ENCODE results near the gene NFASC. TPM values are rescaled to one million over a fixed set of nuclear protein-coding genes. Genes with fewer than 3 reads are reported as not detected.

NFASC gene
- total RNA-seq, 1 experiment from 2014 or later = 20.1 TPM

DNA sequence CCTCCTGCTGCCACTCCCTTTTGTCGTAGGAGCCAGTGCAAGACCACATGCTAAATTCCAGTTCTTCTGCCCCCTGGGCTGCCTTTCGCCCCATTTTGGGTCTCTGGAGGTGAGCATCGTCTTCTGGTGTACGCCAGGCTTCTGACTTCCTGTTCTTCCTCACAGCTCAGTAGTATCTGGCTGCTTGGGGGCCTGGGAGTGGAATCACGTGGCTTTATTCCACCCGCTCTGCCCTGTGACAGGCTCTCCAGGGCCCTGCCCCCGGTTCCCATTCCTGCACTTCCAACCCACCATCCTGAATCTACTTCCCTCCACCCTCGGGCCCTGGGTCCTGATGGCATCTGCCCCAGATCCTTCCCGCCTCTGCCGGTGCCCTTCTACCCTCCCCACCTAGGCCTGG, 3.6 kb downstream of the NFASC start (continued):
- TF ChIP-seq ZNF317 (CRISPR knock-in tag; IDR thresholded peaks at IDR 0.05; ENCODE audit: borderline replicate concordance, low read depth) = no peak
- no peak for TF ChIP-seq ZNF232 (CRISPR knock-in tag; IDR thresholded peaks at IDR 0.05)

DNA sequence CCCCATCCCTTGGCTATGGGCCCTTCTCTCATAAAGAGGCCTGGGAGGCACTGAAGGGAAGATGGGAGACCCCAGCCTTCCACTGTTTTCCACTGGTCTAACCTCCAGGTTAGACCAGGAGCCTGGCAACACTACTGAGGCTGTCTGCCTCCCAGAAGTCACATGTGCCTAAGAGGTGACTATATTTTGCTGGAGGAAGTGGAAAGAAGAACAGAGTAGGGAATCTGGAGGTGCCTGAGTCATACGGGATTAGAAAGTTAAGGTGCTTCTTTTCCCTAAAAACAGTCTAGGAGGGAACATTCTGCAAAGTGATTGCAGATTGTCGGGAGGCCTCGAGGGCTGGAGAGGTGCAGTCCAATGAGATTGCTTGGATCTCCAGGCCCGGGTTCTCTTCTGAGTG, 4.6 kb downstream of the NFASC start:
- H3K4me1 Mint-ChIP-seq = peaks cover 45% of the 10 kb centered on the region

DNA sequence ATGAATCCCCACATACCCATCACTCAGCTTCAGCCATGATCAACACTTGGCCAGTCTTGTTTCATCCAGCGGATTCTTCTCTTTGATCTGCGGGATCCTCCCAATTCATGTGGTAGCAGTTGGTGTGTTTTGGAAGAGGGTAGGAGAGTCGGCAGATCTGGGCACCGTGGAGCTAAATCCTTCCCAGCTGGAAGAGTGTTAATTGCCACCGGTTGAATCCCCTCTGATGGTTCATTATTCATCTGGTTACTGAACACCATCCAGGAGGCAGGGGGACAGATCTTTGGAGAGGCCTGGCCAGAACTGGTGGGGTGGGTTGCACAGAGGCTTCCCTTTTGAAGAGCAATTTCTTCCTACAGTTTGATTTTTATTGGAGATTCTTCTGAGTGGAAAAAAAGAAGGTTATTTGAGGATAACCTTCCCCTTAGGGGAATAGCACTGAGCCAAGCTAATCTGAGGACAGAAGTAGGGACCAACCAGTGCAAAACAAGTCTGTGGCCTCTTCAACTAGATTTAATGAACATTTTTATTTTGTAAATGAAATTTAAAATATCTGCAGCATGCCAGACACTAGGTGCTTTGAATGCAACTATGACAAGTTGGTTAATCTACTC, 8.1 kb downstream of the NFASC start:
- ATAC-seq (no peak), DNase-seq (ENCODE audit: low spot score) (no peak)
- no peak overlapping the region for H3K4me3 Mint-ChIP-seq
- H3K27me3 Mint-ChIP-seq (ENCODE audit: low read depth) = no peaks in the 10 kb centered on the region
- CTCF ChIA-PET = no interaction called here
- no peaks in the 10 kb centered on the region; the same call in 1 of the 2 replicates for H3K36me3 Mint-ChIP-seq
- no peak overlapping the region; the same call in 1 of the 2 replicates for H3K27ac Mint-ChIP-seq
- POLR2A ChIA-PET = no interaction called here
- peaks cover 4% of the 10 kb centered on the region for H3K9me3 Mint-ChIP-seq
- TF ChIP-seq, protein P1, sequence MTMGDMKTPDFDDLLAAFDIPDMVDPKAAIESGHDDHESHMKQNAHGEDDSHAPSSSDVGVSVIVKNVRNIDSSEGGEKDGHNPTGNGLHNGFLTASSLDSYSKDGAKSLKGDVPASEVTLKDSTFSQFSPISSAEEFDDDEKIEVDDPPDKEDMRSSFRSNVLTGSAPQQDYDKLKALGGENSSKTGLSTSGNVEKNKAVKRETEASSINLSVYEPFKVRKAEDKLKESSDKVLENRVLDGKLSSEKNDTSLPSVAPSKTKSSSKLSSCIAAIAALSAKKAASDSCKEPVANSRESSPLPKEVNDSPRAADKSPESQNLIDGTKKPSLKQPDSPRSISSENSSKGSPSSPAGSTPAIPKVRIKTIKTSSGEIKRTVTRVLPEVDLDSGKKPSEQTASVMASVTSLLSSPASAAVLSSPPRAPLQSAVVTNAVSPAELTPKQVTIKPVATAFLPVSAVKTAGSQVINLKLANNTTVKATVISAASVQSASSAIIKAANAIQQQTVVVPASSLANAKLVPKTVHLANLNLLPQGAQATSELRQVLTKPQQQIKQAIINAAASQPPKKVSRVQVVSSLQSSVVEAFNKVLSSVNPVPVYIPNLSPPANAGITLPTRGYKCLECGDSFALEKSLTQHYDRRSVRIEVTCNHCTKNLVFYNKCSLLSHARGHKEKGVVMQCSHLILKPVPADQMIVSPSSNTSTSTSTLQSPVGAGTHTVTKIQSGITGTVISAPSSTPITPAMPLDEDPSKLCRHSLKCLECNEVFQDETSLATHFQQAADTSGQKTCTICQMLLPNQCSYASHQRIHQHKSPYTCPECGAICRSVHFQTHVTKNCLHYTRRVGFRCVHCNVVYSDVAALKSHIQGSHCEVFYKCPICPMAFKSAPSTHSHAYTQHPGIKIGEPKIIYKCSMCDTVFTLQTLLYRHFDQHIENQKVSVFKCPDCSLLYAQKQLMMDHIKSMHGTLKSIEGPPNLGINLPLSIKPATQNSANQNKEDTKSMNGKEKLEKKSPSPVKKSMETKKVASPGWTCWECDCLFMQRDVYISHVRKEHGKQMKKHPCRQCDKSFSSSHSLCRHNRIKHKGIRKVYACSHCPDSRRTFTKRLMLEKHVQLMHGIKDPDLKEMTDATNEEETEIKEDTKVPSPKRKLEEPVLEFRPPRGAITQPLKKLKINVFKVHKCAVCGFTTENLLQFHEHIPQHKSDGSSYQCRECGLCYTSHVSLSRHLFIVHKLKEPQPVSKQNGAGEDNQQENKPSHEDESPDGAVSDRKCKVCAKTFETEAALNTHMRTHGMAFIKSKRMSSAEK (CRISPR knock-in tag; IDR thresholded peaks at IDR 0.05; ENCODE audit: borderline replicate concordance) = no peak
- no peak for TF ChIP-seq NFYB (CRISPR knock-in tag; conservative IDR thresholded peaks at IDR 0.05; ENCODE audit: low read depth)
- TF ChIP-seq, protein P2, sequence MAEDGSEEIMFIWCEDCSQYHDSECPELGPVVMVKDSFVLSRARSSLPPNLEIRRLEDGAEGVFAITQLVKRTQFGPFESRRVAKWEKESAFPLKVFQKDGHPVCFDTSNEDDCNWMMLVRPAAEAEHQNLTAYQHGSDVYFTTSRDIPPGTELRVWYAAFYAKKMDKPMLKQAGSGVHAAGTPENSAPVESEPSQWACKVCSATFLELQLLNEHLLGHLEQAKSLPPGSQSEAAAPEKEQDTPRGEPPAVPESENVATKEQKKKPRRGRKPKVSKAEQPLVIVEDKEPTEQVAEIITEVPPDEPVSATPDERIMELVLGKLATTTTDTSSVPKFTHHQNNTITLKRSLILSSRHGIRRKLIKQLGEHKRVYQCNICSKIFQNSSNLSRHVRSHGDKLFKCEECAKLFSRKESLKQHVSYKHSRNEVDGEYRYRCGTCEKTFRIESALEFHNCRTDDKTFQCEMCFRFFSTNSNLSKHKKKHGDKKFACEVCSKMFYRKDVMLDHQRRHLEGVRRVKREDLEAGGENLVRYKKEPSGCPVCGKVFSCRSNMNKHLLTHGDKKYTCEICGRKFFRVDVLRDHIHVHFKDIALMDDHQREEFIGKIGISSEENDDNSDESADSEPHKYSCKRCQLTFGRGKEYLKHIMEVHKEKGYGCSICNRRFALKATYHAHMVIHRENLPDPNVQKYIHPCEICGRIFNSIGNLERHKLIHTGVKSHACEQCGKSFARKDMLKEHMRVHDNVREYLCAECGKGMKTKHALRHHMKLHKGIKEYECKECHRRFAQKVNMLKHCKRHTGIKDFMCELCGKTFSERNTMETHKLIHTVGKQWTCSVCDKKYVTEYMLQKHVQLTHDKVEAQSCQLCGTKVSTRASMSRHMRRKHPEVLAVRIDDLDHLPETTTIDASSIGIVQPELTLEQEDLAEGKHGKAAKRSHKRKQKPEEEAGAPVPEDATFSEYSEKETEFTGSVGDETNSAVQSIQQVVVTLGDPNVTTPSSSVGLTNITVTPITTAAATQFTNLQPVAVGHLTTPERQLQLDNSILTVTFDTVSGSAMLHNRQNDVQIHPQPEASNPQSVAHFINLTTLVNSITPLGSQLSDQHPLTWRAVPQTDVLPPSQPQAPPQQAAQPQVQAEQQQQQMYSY (CRISPR knock-in tag; IDR thresholded peaks at IDR 0.05) = no peak
- no peak for TF ChIP-seq TP53 (CRISPR knock-in tag; IDR thresholded peaks at IDR 0.05)
- TF ChIP-seq RELA (CRISPR knock-in tag; IDR thresholded peaks at IDR 0.05; ENCODE audit: borderline replicate concordance) = no peak
- no peak for TF ChIP-seq SMAD3 (CRISPR knock-in tag; IDR thresholded peaks at IDR 0.05; ENCODE audit: borderline replicate concordance)
- no peak for TF ChIP-seq JAZF1 (CRISPR knock-in tag; IDR thresholded peaks at IDR 0.05)
- TF ChIP-seq, protein P3, sequence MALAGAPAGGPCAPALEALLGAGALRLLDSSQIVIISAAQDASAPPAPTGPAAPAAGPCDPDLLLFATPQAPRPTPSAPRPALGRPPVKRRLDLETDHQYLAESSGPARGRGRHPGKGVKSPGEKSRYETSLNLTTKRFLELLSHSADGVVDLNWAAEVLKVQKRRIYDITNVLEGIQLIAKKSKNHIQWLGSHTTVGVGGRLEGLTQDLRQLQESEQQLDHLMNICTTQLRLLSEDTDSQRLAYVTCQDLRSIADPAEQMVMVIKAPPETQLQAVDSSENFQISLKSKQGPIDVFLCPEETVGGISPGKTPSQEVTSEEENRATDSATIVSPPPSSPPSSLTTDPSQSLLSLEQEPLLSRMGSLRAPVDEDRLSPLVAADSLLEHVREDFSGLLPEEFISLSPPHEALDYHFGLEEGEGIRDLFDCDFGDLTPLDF (CRISPR knock-in tag; IDR thresholded peaks at IDR 0.05) = no peak
- TF ChIP-seq ESRRA (CRISPR knock-in tag; IDR thresholded peaks at IDR 0.05; ENCODE audit: borderline replicate concordance) = no peak
- TF ChIP-seq, protein P4, sequence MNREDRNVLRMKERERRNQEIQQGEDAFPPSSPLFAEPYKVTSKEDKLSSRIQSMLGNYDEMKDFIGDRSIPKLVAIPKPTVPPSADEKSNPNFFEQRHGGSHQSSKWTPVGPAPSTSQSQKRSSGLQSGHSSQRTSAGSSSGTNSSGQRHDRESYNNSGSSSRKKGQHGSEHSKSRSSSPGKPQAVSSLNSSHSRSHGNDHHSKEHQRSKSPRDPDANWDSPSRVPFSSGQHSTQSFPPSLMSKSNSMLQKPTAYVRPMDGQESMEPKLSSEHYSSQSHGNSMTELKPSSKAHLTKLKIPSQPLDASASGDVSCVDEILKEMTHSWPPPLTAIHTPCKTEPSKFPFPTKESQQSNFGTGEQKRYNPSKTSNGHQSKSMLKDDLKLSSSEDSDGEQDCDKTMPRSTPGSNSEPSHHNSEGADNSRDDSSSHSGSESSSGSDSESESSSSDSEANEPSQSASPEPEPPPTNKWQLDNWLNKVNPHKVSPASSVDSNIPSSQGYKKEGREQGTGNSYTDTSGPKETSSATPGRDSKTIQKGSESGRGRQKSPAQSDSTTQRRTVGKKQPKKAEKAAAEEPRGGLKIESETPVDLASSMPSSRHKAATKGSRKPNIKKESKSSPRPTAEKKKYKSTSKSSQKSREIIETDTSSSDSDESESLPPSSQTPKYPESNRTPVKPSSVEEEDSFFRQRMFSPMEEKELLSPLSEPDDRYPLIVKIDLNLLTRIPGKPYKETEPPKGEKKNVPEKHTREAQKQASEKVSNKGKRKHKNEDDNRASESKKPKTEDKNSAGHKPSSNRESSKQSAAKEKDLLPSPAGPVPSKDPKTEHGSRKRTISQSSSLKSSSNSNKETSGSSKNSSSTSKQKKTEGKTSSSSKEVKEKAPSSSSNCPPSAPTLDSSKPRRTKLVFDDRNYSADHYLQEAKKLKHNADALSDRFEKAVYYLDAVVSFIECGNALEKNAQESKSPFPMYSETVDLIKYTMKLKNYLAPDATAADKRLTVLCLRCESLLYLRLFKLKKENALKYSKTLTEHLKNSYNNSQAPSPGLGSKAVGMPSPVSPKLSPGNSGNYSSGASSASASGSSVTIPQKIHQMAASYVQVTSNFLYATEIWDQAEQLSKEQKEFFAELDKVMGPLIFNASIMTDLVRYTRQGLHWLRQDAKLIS (CRISPR knock-in tag; IDR thresholded peaks at IDR 0.05; ENCODE audit: borderline replicate concordance) = no peak
- TF ChIP-seq SMAD4 (CRISPR knock-in tag; IDR thresholded peaks at IDR 0.05) = no peak
- no peak for TF ChIP-seq ZNF121 (CRISPR knock-in tag; IDR thresholded peaks at IDR 0.05)
- no peak for TF ChIP-seq ELF4 (CRISPR knock-in tag; IDR thresholded peaks at IDR 0.05; ENCODE audit: low read depth)
- peaks cover 58% of the 10 kb centered on the region for H3K4me1 Mint-ChIP-seq

More for the DNA sequence above, 4.6 kb downstream of the NFASC start:
- CTCF ChIA-PET = no interaction called here
- no peak overlapping the region for H3K4me3 Mint-ChIP-seq
- peaks cover 4% of the 10 kb centered on the region for H3K9me3 Mint-ChIP-seq
- H3K27ac Mint-ChIP-seq = no peak overlapping the region
- no peaks in the 10 kb centered on the region; the same call in 1 of the 2 replicates for H3K36me3 Mint-ChIP-seq
- TF ChIP-seq GTF2I (CRISPR knock-in tag; conservative IDR thresholded peaks at IDR 0.05) (no peak), NFATC4 (CRISPR knock-in tag; IDR thresholded peaks at IDR 0.05) (no peak)
- TF ChIP-seq, protein P5, sequence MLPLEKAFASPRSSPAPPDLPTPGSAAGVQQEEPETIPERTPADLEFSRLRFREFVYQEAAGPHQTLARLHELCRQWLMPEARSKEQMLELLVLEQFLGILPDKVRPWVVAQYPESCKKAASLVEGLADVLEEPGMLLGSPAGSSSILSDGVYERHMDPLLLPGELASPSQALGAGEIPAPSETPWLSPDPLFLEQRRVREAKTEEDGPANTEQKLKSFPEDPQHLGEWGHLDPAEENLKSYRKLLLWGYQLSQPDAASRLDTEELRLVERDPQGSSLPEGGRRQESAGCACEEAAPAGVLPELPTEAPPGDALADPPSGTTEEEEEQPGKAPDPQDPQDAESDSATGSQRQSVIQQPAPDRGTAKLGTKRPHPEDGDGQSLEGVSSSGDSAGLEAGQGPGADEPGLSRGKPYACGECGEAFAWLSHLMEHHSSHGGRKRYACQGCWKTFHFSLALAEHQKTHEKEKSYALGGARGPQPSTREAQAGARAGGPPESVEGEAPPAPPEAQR (CRISPR knock-in tag; IDR thresholded peaks at IDR 0.05) = no peak
- H3K27me3 Mint-ChIP-seq (ENCODE audit: low read depth) = no peaks in the 10 kb centered on the region
- ATAC-seq = no peak; the same call in 1 of the 2 replicates
- POLR2A ChIA-PET = no interaction called here
- no peak for DNase-seq (ENCODE audit: low spot score)

All from WTC11 (cell line).